K562 (cell line): ENCODE measurements around the gene CPNE1. TPM values are rescaled to one million over a fixed set of nuclear protein-coding genes. Genes with fewer than 3 reads are reported as not detected.
A peak's percentile ranks its signal among the peaks of the same experiment; 100 is the strongest.

Experiments used
- CXXC5 ChIP-seq: fragments of 250-450 bp; sonication (Bioruptor Pico); IDR thresholded peaks from 2 replicates; pipeline ENCODE4 v1.8.0; 2022; ENCODE audit warnings: inconsistent platforms, mild to moderate bottlenecking, moderate library complexity
- HDAC6 ChIP-seq: IDR thresholded peaks from 2 replicates; pipeline ENCODE4 v1.6.1; 2012; ENCODE audit warnings: low read depth, mild to moderate bottlenecking, control low read depth, inconsistent platforms, low read length, moderate library complexity
- LARP7 ChIP-seq: fragments of 450-650 bp; IDR thresholded peaks from 2 replicates; pipeline ENCODE4 v1.6.1; 2016
- SIN3A ChIP-seq, 2 experiments: fragments of 150-350 bp in 1 of 2; IDR thresholded peaks; 2 replicates each; pipeline ENCODE4 v1.6.1; 2011 to 2016; ENCODE audit warnings: borderline replicate concordance in 2 of 2, low read depth in 2 of 2, low read length in 2 of 2, mild to moderate bottlenecking in 2 of 2, moderate library complexity in 2 of 2; ENCODE audit not compliant: control insufficient read depth in 1 of 2
- SLC30A9 ChIP-seq: fragments of 250-450 bp; sonication (Bioruptor Pico); IDR thresholded peaks from 2 replicates; pipeline ENCODE4 v1.8.0; 2022; ENCODE audit warnings: mild to moderate bottlenecking, moderate library complexity
- USF1 ChIP-seq: sonication (generic); formaldehyde crosslinking; IDR thresholded peaks from 2 replicates; pipeline ENCODE4 v1.9.0; 2022; ENCODE audit warnings: mild to moderate bottlenecking, missing genetic modification reagents
- ZFP36 ChIP-seq: fragments of 150-350 bp; IDR thresholded peaks from 2 replicates; pipeline ENCODE4 v1.6.1; 2018; ENCODE audit warnings: low read length, low read depth; ENCODE audit not compliant: partially characterized antibody
- ZNF449 ChIP-seq: fragments of 250-450 bp; sonication (Bioruptor Pico); IDR thresholded peaks from 2 replicates; pipeline ENCODE4 v1.8.0; 2022; ENCODE audit warnings: moderate library complexity, mild to moderate bottlenecking, inconsistent platforms
- ZNF766 ChIP-seq: fragments of 200-800 bp; sonication (Bioruptor generic); conservative IDR thresholded peaks from 2 replicates; pipeline ENCODE4 v1.6.1; 2016; ENCODE audit warnings: missing genetic modification characterization, missing compliant biosample characterization
- polyA plus RNA-seq, 8 experiments: library from polyadenylated mRNA; depleted of rRNA in 4 of 8; stranded (reverse) in 5 of 8; unstranded in 3 of 8; fragments of >200 nt; fragmentation: Nextera tagmentation in 2 of 8; fragmentation: Illumina TruSeq in 1 of 8; extraction: Ambion mirVana in 2 of 8; extraction: Trizol in 1 of 8; gene quantifications; 2 replicates each; pipeline versions ENCODE4 v1.2.1 to v1.2.3, GENCODE V29; 2011 to 2014; ENCODE audit warnings: inconsistent platforms in 1 of 8, missing spikeins in 1 of 8
- total RNA-seq, 7 experiments: library from RNA; depleted of rRNA in 6 of 7; stranded (reverse); fragments of >200 nt in 6 of 7; fragmentation: Illumina TruSeq in 2 of 7; extraction: Trizol in 2 of 7; gene quantifications; 2 replicates each; pipeline versions ENCODE4 v1.2.1 to v1.2.3, GENCODE V29; 2011 to 2021; ENCODE audit warnings: low replicate concordance in 1 of 7
- TF ChIP-seq, protein P1 (sequence below): sonication (generic); formaldehyde crosslinking; IDR thresholded peaks from 2 replicates; pipeline ENCODE4 v1.8.1; 2023; ENCODE audit warnings: mild to moderate bottlenecking, missing genetic modification reagents
- TF ChIP-seq, protein P2 (sequence below): fragments of 450-650 bp; IDR thresholded peaks from 2 replicates; pipeline ENCODE4 v1.6.1; 2016; ENCODE audit warnings: borderline replicate concordance
- TF ChIP-seq, protein P3 (sequence below), 2 experiments: fragments of 450-650 bp; IDR thresholded peaks; 2 replicates each; pipeline ENCODE4 v1.6.1; 2018; ENCODE audit warnings: mild to moderate bottlenecking in 2 of 2, low read depth in 1 of 2; ENCODE audit not compliant: partially characterized antibody in 2 of 2

Gene CPNE1
- total and polyA plus RNA-seq, 9 of the 15 experiments (the other 6 are each of a cell fraction or from before 2014, with no cell fraction given): 42.1 to 102 (median 56.0) TPM

DNA sequence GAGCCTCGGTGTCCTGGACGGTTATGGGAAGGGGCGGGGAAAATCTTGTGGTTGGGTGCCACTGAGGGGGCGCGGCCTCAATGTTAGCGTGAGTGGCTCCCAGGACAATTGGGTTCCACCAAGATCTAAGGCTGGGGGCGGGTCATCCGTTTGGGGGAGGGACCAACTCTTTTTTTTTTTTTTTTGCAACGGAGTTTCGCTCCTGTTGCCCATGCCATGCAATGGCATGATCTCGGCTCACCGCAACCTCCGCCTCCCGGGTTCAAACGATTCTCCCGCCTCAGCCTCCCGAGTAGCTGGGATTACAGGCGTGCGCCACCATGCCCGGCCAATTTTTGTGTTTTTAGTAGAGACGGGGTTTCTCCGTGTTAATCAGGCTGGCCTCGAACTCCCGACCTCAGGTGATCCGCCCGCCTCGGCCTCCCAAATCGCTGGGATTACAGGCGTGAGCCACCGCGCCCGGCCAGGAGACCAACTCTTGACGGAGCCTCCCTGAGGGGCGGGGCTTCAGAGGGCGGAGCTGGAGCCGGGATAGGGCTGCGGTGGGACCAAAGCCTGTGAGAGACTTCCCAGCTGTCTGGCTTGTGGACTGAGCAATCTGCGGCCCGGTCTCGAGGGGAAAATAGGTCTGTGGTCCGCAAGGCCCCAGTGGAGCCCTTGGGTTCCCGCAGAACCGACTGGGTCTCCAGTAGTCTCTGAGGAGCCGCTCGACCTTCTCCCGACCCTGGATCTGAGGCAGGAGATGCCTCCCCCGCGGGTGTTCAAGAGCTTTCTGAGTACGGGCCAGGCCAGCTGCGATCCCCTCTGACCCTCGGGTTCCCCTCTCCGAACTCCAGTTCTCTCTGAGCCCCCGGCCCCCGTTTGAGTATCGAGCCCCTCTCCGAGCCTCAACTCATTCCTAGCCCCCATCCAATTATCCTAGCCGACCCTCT is 48.0 kb downstream of the CPNE1 start (continued):
- TF ChIP-seq CXXC5 (peak; percentile 71), ZNF766 (0 out of 2 replicates have a peak, but pooled peaks have one; percentile 3), SIN3A (IDR thresholded peaks at IDR 0.05; ENCODE audit: borderline replicate concordance in 2 of 2, control insufficient read depth in 1 of 2, low read depth in 2 of 2, low read length in 2 of 2) (peak in 1 of 2 experiments; percentile 65; a peak in 1 of 4 replicates), USF1 (CRISPR knock-in tag) (no peak; the same call in 1 of the 2 replicates), ZNF449 (CRISPR knock-in tag) (0 out of 2 replicates have a peak, but pooled peaks have one; percentile 27), SLC30A9 (CRISPR knock-in tag) (no peak), ZFP36 (no peak), HDAC6 (no peak), LARP7 (peak; percentile 97; the same call in 1 of the 2 replicates)
- TF ChIP-seq, protein P1, sequence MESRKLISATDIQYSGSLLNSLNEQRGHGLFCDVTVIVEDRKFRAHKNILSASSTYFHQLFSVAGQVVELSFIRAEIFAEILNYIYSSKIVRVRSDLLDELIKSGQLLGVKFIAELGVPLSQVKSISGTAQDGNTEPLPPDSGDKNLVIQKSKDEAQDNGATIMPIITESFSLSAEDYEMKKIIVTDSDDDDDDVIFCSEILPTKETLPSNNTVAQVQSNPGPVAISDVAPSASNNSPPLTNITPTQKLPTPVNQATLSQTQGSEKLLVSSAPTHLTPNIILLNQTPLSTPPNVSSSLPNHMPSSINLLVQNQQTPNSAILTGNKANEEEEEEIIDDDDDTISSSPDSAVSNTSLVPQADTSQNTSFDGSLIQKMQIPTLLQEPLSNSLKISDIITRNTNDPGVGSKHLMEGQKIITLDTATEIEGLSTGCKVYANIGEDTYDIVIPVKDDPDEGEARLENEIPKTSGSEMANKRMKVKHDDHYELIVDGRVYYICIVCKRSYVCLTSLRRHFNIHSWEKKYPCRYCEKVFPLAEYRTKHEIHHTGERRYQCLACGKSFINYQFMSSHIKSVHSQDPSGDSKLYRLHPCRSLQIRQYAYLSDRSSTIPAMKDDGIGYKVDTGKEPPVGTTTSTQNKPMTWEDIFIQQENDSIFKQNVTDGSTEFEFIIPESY (CRISPR knock-in tag): 0 out of 2 replicates have a peak, but pooled peaks have one; percentile 52
- TF ChIP-seq, protein P2, sequence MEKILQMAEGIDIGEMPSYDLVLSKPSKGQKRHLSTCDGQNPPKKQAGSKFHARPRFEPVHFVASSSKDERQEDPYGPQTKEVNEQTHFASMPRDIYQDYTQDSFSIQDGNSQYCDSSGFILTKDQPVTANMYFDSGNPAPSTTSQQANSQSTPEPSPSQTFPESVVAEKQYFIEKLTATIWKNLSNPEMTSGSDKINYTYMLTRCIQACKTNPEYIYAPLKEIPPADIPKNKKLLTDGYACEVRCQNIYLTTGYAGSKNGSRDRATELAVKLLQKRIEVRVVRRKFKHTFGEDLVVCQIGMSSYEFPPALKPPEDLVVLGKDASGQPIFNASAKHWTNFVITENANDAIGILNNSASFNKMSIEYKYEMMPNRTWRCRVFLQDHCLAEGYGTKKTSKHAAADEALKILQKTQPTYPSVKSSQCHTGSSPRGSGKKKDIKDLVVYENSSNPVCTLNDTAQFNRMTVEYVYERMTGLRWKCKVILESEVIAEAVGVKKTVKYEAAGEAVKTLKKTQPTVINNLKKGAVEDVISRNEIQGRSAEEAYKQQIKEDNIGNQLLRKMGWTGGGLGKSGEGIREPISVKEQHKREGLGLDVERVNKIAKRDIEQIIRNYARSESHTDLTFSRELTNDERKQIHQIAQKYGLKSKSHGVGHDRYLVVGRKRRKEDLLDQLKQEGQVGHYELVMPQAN: peak; percentile 61; the same call in 1 of the 2 replicates
- TF ChIP-seq, protein P3, sequence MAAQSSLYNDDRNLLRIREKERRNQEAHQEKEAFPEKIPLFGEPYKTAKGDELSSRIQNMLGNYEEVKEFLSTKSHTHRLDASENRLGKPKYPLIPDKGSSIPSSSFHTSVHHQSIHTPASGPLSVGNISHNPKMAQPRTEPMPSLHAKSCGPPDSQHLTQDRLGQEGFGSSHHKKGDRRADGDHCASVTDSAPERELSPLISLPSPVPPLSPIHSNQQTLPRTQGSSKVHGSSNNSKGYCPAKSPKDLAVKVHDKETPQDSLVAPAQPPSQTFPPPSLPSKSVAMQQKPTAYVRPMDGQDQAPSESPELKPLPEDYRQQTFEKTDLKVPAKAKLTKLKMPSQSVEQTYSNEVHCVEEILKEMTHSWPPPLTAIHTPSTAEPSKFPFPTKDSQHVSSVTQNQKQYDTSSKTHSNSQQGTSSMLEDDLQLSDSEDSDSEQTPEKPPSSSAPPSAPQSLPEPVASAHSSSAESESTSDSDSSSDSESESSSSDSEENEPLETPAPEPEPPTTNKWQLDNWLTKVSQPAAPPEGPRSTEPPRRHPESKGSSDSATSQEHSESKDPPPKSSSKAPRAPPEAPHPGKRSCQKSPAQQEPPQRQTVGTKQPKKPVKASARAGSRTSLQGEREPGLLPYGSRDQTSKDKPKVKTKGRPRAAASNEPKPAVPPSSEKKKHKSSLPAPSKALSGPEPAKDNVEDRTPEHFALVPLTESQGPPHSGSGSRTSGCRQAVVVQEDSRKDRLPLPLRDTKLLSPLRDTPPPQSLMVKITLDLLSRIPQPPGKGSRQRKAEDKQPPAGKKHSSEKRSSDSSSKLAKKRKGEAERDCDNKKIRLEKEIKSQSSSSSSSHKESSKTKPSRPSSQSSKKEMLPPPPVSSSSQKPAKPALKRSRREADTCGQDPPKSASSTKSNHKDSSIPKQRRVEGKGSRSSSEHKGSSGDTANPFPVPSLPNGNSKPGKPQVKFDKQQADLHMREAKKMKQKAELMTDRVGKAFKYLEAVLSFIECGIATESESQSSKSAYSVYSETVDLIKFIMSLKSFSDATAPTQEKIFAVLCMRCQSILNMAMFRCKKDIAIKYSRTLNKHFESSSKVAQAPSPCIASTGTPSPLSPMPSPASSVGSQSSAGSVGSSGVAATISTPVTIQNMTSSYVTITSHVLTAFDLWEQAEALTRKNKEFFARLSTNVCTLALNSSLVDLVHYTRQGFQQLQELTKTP (IDR thresholded peaks at IDR 0.05; ENCODE audit: low read depth in 1 of 2, partially characterized antibody in 2 of 2): peak; percentile 67 to 72
